Uterus (tissue), 4 donors: Measurements from ENCODE around the gene DNAI1. TPM values are rescaled to one million over a fixed set of nuclear protein-coding genes. Genes with fewer than 3 reads are reported as not detected.
A peak's percentile ranks its signal among the peaks of the same experiment; 100 is the strongest.

ENCODE experiments used
- DNase-seq, 2 donors: peaks; one replicate each; pipeline ENCODE4 v3.0.0-alpha.2; 2019 to 2020
- H3K27ac ChIP-seq, 2 donors: fragments of 200-600 bp; sonication (generic); 1 replicate in 1 of 2; 2 replicates in 1 of 2; pipeline ENCODE4 v1.5.1; 2016 to 2018
- H3K27me3 ChIP-seq, 2 donors: fragments of 200-600 bp; sonication (generic); one replicate each; pipeline ENCODE4 v1.5.1; 2018 to 2019; ENCODE audit warnings: control low read depth in 1 of 2
- H3K36me3 ChIP-seq, 2 donors: fragments of 200-600 bp; sonication (generic); one replicate each; pipeline ENCODE4 v1.5.1; 2019; ENCODE audit warnings: control low read depth in 1 of 2
- H3K4me1 ChIP-seq, 2 donors: fragments of 200-600 bp; sonication (generic); one replicate each; pipeline ENCODE4 v1.5.1; 2018 to 2019; ENCODE audit warnings: control low read depth in 1 of 2
- H3K4me3 ChIP-seq, 2 donors: fragments of 200-600 bp; sonication (generic); 1 replicate in 1 of 2; 2 replicates in 1 of 2; pipeline ENCODE4 v1.5.1; 2018 to 2019; ENCODE audit warnings: mild to moderate bottlenecking in 1 of 2
- H3K9me3 ChIP-seq, 2 donors: fragments of 200-600 bp; sonication (generic); one replicate each; pipeline ENCODE4 v1.5.1; 2019; ENCODE audit warnings: control low read depth in 1 of 2
- CTCF ChIP-seq, 4 experiments: fragments of 200-600 bp in 2 of 4; fragments of 450-650 bp in 2 of 4; sonication (generic) in 2 of 4; IDR thresholded peaks; one replicate each; pipeline ENCODE4 v1.5.1; 2016 to 2019; ENCODE audit warnings: antibody characterized with exemption in 4 of 4, mild to moderate bottlenecking in 2 of 4, moderate library complexity in 1 of 4
- POLR2A ChIP-seq, 2 donors: fragments of 450-650 bp; IDR thresholded peaks; one replicate each; pipeline ENCODE4 v1.6.1; 2016; ENCODE audit warnings: antibody characterized with exemption in 2 of 2, mild to moderate bottlenecking in 1 of 2, moderate library complexity in 1 of 2
- intact Hi-C: fragments of 100-400 bp; cut with DNase I; formaldehyde crosslinking; loops from one replicate; pipeline ENCODE4 v1.15.1; 2023; ENCODE audit warnings: low total_unique reads
- total RNA-seq, 4 donors: library from RNA; depleted of rRNA in 3 of 4; stranded (reverse); fragments of >200 nt in 3 of 4; gene quantifications; one replicate each; pipeline versions ENCODE4 v1.1.0 to v1.2.4, GENCODE V29; 2014 to 2023
- donor health status: DM: yes; HTN: yes; CAD: no.

The DNAI1 gene
- total RNA-seq, 4 donors from 2014 or later: 0.95 to 3.8 TPM; not detected in 2

- Histone ChIP-seq H3K4me1 (peaks cover 0 to 13% of the 10 kb centered on the region in 2 donors), H3K4me3 (no peak overlapping the region), H3K36me3 (no peaks in the 10 kb centered on the region), H3K9me3 (no peaks in the 10 kb centered on the region), H3K27ac (no peak overlapping the region), H3K27me3 (no peaks in the 10 kb centered on the region)
- no peak for TF ChIP-seq CTCF (IDR thresholded peaks at IDR 0.05)
- TF ChIP-seq POLR2A (IDR thresholded peaks at IDR 0.05): no peak
- intact Hi-C loops: no loop called here
- no peak for DNase-seq
Measured at GRCh38 chr9:34556949-34557348, 98.3 kb downstream of the DNAI1 start.

- TF ChIP-seq POLR2A (IDR thresholded peaks at IDR 0.05): no peak
- no peak for TF ChIP-seq CTCF (IDR thresholded peaks at IDR 0.05)
- DNase-seq: no peak
- H3K27me3 ChIP-seq: no peaks in the 10 kb centered on the region
- no peaks in the 10 kb centered on the region for H3K9me3 ChIP-seq
- H3K36me3 ChIP-seq: no peaks in the 10 kb centered on the region
- H3K27ac ChIP-seq: no peak overlapping the region
- peaks cover 0 to 13% of the 10 kb centered on the region in 2 donors for H3K4me1 ChIP-seq
- intact Hi-C loops: no loop called here
- H3K4me3 ChIP-seq: no peak overlapping the region
Measured at GRCh38 chr9:34557426-34558321, 99.1 kb downstream of the DNAI1 start.

- H3K4me1 ChIP-seq: peaks cover 0 to 13% of the 10 kb centered on the region in 2 donors
- no peak overlapping the region for H3K27ac ChIP-seq
- H3K9me3 ChIP-seq: no peaks in the 10 kb centered on the region
- no peaks in the 10 kb centered on the region for H3K36me3 ChIP-seq
- TF ChIP-seq CTCF (IDR thresholded peaks at IDR 0.05) (no peak), POLR2A (IDR thresholded peaks at IDR 0.05) (no peak)
- intact Hi-C loops: no loop called here
- no peak overlapping the region for H3K4me3 ChIP-seq
- DNase-seq: no peak
- H3K27me3 ChIP-seq: no peaks in the 10 kb centered on the region
Measured at GRCh38 chr9:34558364-34558763, 99.8 kb downstream of the DNAI1 start.

- TF ChIP-seq POLR2A (IDR thresholded peaks at IDR 0.05) (no peak), CTCF (IDR thresholded peaks at IDR 0.05) (no peak)
- Histone ChIP-seq H3K9me3 (no peaks in the 10 kb centered on the region), H3K4me3 (no peak overlapping the region), H3K36me3 (no peaks in the 10 kb centered on the region), H3K4me1 (peaks cover 0 to 13% of the 10 kb centered on the region in 2 donors), H3K27me3 (no peaks in the 10 kb centered on the region), H3K27ac (peak overlapping the region in 1 of 2 donors; percentile 49)
- intact Hi-C loops: no loop called here
- DNase-seq: no peak
Measured at GRCh38 chr9:34558919-34559623, 100.5 kb downstream of the DNAI1 start.
